IPS-18a (cell line): ENCODE data around the gene POLDIP3.

Experiments used
- H3K27ac ChIP-seq: one replicate; pipeline ENCODE4 v1.5.1; 2013; ENCODE audit warnings: low read length
- H3K27me3 ChIP-seq: one replicate; pipeline ENCODE4 v1.6.1; 2013; ENCODE audit warnings: mild to moderate bottlenecking, low read length; ENCODE audit not compliant: control insufficient read depth, insufficient read depth
- H3K36me3 ChIP-seq: one replicate; pipeline ENCODE4 v1.6.1; 2013; ENCODE audit warnings: low read depth, low read length; ENCODE audit not compliant: control insufficient read depth
- H3K4me1 ChIP-seq: one replicate; pipeline ENCODE4 v1.6.1; 2013; ENCODE audit warnings: low read depth, low read length; ENCODE audit not compliant: control insufficient read depth
- H3K4me3 ChIP-seq: one replicate; pipeline ENCODE4 v1.5.1; 2013; ENCODE audit warnings: low read length
- H3K9ac ChIP-seq: one replicate; pipeline ENCODE4 v1.6.1; 2013; ENCODE audit warnings: mild to moderate bottlenecking, low read length, moderate library complexity
- H3K9me3 ChIP-seq: one replicate; pipeline ENCODE4 v1.6.1; 2013; ENCODE audit warnings: low read depth, low read length; ENCODE audit not compliant: control insufficient read depth

The POLDIP3 gene, protein sequence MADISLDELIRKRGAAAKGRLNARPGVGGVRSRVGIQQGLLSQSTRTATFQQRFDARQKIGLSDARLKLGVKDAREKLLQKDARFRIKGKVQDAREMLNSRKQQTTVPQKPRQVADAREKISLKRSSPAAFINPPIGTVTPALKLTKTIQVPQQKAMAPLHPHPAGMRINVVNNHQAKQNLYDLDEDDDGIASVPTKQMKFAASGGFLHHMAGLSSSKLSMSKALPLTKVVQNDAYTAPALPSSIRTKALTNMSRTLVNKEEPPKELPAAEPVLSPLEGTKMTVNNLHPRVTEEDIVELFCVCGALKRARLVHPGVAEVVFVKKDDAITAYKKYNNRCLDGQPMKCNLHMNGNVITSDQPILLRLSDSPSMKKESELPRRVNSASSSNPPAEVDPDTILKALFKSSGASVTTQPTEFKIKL

DNA sequence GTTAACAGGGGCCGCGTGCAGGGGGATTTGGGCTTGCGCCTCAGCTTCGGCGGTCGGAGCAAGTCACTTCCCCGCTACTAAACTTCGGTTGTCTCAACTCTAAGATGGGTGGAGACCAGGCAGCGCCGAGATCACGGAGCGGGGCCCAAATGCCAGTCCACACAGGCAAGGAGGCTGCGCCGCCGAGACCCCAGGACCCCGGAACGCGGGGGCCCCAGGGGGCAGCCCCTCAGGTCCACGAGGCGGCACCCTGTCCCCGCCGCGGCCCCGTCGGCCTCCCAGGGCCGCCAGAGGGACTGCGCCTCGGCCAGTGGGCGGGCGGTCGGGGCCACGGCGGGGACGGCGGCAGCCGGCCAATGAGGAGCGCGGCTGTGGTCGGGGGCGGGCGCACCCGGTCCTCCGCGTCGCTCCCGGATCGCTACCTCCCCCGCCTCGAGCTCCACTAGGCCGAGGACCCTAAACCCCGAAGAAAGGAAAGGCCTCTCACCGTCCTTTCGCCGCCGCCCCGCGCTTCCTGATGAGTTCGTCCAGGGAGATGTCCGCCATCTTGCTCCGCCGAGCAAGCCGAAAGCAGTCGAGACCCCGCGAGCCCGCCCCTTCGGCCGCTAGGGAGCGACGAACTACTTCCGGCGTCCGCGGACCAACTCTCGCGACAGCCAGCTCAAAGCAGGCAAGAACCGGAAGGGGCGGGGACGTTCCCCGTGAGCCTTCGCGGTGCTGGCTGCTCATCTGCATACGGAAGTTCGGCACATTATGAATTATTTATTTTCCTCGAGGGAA, at the start of gene POLDIP3:
Gene POLDIP3, minus strand, starts transcription at position 572 of the 780 bp plus-strand sequence. Its CDS starts 26 bp downstream, at position 546.
- Histone ChIP-seq H3K36me3 (peaks cover 7% of the 10 kb centered on the region), H3K27me3 (no peaks in the 10 kb centered on the region), H3K27ac (peak within 1 kb of the TSS; percentile 91), H3K4me1 (peaks cover 7% of the 10 kb centered on the region), H3K9me3 (no peaks in the 10 kb centered on the region), H3K9ac (peak within 1 kb of the TSS; percentile 88), H3K4me3 (peak within 1 kb of the TSS; percentile 98)

DNA sequence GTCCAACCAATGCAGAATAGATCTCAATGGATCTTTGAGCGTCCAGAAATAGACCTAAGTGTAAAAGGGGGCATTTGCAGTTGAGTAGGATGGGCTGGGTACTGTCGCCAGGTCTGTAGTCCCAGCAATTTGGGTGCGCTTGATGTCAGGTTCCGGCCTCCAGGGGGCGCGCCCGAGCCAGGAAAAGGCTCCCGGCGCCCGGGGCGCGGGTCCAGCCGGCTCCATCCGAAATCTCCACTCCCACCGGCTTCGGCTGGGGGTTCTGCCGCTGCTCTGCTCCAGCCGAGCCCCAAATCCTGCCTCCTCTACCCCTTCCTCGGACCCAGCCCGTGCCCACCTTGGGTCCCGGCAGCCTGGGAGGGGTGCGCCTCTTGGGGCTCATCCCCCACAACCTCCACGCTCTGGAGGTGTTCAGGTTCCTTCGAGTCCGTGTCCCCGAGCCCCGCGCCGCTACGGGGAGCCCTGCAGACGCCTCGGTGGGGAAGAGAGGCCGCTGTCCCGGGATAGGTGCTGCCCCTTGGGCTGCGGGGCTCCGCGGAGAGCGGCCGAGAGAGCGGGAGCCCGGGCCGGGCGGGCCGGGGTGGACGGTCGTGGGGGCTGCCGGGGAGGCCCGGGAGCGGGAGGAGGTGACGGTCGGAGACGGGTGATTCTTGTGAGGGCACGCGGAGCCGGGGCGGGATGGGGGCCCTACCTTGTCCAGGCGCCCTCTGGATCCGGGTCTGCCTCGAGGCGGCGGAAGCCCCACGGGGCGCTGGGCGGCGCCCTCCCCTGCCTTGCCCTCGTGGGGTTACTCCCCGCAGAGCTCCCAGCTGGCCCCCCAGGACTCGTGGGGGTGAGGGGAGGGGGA, 47.5 kb upstream of the POLDIP3 start:
- Histone ChIP-seq H3K9me3 (no peaks in the 10 kb centered on the region), H3K36me3 (no peaks in the 10 kb centered on the region), H3K4me3 (peak overlapping the region; percentile 59), H3K27me3 (peaks cover 16% of the 10 kb centered on the region), H3K9ac (no peak overlapping the region), H3K4me1 (no peaks in the 10 kb centered on the region), H3K27ac (no peak overlapping the region)

DNA sequence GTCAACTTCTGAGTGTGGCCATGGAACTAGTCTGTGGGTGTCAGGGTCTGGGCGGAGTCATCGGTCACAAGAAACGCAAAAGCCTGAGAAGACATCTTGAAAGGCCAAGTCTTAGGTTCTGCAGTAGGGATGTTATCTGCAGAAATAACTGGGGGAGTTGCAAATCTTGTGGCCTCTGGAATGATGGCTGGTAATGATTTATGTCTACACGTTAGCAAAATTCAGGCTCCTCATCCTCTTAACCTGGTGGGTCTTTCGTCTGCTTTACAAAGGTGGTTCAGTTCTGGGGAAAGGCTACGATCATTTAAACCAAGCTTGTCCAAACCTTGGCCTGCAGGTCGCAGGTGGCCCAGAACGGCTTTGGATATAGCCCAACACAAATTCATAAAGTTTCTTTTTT, 41.9 kb upstream of the POLDIP3 start:
- Histone ChIP-seq H3K9me3 (no peaks in the 10 kb centered on the region), H3K4me3 (no peak overlapping the region), H3K36me3 (no peaks in the 10 kb centered on the region), H3K27ac (no peak overlapping the region), H3K9ac (no peak overlapping the region), H3K4me1 (no peaks in the 10 kb centered on the region), H3K27me3 (no peaks in the 10 kb centered on the region)

DNA sequence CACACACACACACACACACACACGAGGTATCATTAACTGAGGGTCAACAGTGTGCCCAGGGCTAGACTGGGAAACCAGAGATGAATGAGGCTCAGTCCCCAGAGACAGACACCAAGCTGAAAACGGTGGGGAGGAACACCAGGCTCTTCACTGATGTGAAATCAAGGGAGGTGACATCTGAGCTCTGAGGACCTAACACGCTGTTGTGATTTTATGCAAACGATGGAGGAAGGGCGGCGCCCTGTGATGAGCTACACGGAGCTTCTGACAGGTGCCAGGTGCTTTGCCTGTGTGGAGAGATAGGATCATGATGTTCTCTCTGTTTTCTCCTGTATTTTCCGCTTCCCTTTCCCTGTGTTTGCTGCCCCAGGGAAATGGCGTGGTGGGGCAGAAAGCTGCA, 41.0 kb upstream of the POLDIP3 start:
- Histone ChIP-seq H3K9ac (no peak overlapping the region), H3K4me3 (no peak overlapping the region), H3K27me3 (no peaks in the 10 kb centered on the region), H3K4me1 (no peaks in the 10 kb centered on the region), H3K36me3 (no peaks in the 10 kb centered on the region), H3K27ac (no peak overlapping the region), H3K9me3 (no peaks in the 10 kb centered on the region)

DNA sequence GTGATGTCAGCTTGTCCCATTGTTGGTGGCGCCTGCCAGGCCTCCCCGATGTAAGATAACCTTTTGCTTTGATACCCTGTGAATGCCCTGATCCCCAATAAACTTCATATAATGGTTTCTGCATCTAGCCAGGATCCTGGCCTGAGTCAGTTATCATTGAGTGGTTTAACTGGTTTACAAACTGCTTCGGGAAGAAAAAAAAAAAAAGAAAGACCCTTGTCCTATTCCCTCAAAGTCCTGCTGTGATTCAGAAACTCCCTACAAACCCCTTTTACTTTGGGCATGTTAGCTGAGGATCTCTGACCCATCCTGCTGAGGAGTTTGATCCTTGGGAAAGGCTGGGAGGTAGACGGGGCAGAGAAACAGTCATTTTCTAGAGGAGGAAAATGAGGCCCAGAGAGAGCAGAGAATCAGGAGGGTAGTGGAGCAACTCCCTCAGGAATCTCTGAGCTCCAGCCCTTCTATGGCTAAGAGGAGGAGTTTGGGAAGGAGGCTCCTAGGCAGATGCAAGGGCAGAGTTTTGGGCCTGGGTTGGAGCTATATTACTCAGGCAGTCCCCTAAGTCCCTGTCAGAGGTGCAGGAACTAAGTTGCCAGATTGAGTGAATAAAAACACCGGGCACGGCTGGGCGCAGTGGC, 39.9 kb upstream of the POLDIP3 start:
- H3K9me3 ChIP-seq: no peaks in the 10 kb centered on the region
- no peak overlapping the region for H3K9ac ChIP-seq
- H3K4me3 ChIP-seq: no peak overlapping the region
- H3K4me1 ChIP-seq: no peaks in the 10 kb centered on the region
- H3K27me3 ChIP-seq: no peaks in the 10 kb centered on the region
- no peak overlapping the region for H3K27ac ChIP-seq
- H3K36me3 ChIP-seq: no peaks in the 10 kb centered on the region

DNA sequence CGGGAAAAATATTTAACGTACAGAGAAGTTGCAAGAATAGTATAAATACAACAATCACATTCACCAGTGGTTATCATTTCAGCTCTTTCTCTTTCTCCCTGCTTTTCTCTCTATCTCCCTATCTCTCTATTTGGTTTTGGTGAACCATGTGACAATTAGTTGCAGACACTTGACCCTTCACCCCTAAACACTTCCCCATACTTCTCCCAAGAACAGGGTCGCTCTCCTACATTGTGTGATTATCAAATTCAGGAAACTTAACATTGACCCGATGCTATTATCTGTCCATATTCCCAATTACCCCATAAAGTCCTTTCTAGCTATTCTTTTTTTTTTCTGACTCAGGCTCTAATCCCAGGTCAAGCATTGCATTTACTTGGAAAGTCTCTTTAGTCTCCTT, 39.3 kb upstream of the POLDIP3 start:
- Histone ChIP-seq H3K36me3 (no peaks in the 10 kb centered on the region), H3K4me3 (no peak overlapping the region), H3K27ac (no peak overlapping the region), H3K9me3 (no peaks in the 10 kb centered on the region), H3K27me3 (no peaks in the 10 kb centered on the region), H3K4me1 (no peaks in the 10 kb centered on the region), H3K9ac (no peak overlapping the region)

DNA sequence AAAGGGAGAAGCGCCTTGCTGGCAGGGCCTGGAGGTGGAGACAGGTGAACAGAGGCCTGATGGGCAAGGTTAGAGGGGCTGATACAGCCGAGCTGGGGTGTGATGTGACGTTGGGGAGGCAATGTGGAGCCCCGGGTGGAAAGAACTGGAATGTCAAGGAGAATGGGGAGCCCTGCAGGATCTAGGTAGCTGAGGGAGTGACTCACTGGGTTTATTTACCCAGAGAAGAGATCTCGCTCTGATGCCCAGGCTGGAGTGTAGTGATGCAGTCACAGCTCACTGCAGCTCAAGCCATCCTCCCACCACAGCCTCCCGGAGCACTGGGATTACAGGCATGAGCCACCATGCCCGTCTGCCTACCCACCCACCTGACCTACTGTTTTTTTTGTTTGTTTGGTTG, 36.5 kb upstream of the POLDIP3 start:
- Histone ChIP-seq H3K36me3 (no peaks in the 10 kb centered on the region), H3K4me1 (peaks cover 4% of the 10 kb centered on the region), H3K27me3 (no peaks in the 10 kb centered on the region), H3K9me3 (no peaks in the 10 kb centered on the region), H3K27ac (no peak overlapping the region), H3K9ac (no peak overlapping the region), H3K4me3 (no peak overlapping the region)

DNA sequence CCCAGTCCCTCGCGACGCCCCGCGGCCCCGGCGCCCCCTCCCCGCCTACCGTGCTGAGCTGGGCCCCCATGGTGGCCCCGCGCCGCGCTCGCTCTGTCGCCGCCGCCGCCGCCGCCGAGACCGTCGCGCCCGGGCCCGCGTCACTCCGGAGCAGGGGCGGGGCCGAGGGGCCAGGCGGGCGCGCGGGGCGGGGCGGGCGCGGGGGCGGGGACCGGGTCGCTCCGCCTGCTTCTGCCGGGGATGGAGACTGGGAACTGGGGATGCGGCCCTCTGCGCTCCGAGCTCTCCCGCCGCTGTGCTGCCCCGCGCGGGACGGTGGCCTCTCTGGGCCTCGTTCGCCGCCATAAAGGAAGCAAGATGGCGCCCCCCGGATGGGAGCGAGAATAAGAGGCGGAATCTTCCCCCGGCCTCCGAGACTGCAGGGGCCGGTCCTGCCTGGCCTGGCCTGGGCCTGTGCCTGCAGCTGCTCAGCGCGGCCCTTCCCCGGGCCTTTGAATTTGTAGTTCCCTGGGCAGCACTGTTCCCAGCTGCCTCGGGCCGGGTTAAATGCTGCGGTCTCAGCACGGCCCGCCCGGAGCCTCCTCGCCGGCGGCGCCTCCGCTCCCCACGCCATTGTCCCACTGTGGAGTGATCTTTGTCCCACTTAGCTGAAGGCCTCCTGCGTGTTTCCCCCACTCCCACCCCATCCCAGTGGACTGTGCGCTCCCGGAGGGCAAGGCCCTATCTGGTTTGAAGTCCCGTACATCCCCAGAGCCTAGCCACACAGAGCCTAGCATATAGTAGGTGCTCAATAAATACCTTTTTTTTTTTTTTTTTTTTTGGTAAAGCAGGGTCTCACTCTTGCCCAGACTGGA, 34.8 kb upstream of the POLDIP3 start, which contains the start of gene CYB5R3:
Gene CYB5R3, minus strand, starts transcription at position 147 of the 854 bp plus-strand sequence. Its CDS starts 77 bp downstream, at position 70.
- peaks cover 4% of the 10 kb centered on the region for H3K4me1 ChIP-seq

DNA sequence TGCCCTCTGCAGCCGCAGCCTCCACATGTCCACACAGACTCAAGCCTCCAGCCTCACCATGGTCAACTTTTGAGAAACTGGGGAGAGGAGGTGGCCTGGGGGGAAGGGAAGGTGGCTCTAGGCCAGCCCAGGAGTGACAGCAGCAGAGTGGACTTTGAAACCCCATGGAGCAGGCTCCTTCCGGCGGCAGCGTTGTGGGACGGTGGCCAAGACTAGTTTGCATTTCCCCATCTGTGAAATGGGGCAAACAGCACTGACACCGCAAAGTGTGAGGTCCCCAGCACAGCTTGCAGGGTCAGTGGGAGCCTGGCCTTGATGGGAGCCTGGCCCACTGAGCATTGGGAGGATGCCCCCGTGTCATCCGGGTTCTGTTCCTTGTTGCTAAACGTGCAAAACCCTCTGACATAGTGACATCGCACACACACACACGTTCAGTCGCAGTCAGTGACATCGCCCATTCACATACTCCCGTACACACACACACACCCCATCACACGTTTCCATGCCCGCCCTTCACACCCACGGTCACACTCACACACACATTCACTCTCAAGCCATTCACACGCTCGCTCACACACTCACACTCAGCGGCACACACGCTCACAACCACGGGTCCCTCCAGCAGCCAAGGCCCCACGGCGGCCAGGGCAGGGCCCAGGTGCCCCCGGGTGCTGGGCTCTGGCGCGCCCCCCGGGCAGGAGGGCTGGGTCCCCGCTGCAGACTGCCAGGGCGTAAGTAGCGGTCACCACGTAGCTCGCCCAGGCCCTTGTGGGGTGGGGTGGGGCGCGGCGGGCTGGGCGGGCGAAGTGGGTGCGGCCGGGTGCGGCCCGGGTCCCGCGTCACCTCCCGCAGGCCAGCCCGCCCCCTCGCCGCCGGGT, 33.9 kb upstream of the POLDIP3 start:
- Histone ChIP-seq H3K4me1 (peaks cover 5% of the 10 kb centered on the region), H3K9me3 (no peaks in the 10 kb centered on the region), H3K9ac (peak overlapping the region; percentile 65), H3K4me3 (peak overlapping the region; percentile 92), H3K36me3 (no peaks in the 10 kb centered on the region), H3K27me3 (no peaks in the 10 kb centered on the region), H3K27ac (no peak overlapping the region)

More for the DNA sequence above, 34.8 kb upstream of the POLDIP3 start, which contains the start of gene CYB5R3:
- Histone ChIP-seq H3K27me3 (no peaks in the 10 kb centered on the region), H3K4me3 (peak within 1 kb of the TSS; percentile 92), H3K36me3 (no peaks in the 10 kb centered on the region), H3K9me3 (no peaks in the 10 kb centered on the region), H3K27ac (peak within 1 kb of the TSS; percentile 79), H3K9ac (peak within 1 kb of the TSS; percentile 74)

DNA sequence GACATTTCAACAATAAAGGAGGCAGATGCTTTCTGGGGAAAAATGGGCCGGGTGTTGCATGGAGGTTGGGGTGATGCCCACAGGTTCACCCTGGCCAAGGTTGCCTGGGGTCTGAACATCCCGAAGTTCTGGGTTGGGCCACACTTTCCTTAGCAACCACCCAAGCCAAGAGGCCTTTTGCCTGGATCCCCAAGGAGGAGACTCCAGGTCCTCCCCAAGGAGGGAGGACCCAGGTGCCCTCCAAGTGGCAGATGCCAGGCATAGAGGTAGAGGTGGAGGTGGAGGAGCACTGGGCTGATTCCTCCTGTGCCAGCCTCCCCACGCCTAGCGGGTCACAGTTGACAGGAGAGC, 33.3 kb upstream of the POLDIP3 start:
- no peaks in the 10 kb centered on the region for H3K27me3 ChIP-seq
- no peaks in the 10 kb centered on the region for H3K9me3 ChIP-seq
- H3K9ac ChIP-seq: no peak overlapping the region
- H3K4me1 ChIP-seq: peaks cover 7% of the 10 kb centered on the region
- peak overlapping the region; percentile 92 for H3K4me3 ChIP-seq
- no peaks in the 10 kb centered on the region for H3K36me3 ChIP-seq
- H3K27ac ChIP-seq: no peak overlapping the region
